HG03442 (cell line): ENCODE data around the gene EDNRA.

Experiments used
- ATAC-seq: cut with Tn5 transposase; IDR thresholded peaks from one replicate; pipeline ENCODE4 v1.9.1; 2021; ENCODE audit warnings: mild to moderate bottlenecking, moderate library complexity; ENCODE audit not compliant: unreplicated experiment

The EDNRA gene

DNA sequence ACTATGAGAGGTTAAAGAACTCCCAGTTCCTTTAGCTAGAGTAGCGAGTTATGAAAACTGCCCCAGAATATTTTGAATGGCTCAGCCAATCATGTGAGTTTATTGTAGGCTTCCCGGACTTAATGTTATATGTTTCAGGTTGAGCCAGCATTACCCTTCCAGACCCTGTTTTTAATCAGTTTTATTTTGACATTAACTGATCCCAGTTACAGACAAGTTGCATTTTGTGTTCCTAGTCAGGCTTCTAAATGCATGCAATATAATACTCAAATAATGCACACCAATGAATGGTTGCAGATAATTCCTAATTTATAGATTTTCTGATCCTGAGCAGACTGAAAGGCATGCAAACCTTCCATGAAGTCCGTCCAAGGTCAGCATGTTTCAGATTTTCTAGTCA, 57.8 kb downstream of the EDNRA start:
- no peak for ATAC-seq

DNA sequence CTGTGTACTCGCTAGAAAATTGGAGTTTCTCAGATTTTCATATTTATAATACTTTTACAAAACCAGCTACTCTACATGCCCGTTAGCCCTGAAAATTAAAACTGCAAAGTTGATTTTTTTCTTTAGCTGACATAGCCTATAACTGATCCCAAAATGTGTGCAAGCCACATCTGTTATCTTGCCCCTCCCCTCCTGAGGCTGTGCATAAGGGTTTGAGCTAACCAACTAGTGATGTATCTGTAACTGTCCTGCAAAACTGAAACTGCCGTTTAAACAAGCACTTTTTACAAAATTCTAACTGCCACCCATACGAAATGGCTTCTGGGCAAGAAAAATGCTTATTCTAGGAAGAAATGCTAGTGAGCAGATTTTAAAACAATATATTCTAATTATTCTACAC, 59.1 kb downstream of the EDNRA start:
- no peak for ATAC-seq

DNA sequence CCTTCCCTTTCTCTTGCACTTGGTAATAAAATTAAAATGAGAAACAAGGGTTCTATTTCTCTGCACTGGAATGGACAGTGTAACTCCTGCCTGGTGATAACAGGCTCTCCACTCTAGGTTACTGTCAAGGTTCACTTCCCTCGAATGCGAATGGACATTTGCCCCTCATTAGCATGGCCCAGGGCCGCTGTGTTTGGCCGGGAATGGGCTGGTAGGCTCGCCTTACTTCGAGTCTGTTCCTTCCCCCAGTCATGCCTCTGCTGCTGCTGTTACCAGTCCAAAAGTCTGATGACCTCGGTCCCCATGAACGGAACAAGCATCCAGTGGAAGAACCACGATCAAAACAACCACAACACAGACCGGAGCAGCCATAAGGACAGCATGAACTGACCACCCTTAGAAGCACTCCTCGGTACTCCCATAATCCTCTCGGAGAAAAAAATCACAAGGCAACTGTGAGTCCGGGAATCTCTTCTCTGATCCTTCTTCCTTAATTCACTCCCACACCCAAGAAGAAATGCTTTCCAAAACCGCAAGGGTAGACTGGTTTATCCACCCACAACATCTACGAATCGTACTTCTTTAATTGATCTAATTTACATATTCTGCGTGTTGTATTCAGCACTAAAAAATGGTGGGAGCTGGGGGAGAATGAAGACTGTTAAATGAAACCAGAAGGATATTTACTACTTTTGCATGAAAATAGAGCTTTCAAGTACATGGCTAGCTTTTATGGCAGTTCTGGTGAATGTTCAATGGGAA, 61.5 kb downstream of the EDNRA start:
- ATAC-seq, result no peak

DNA sequence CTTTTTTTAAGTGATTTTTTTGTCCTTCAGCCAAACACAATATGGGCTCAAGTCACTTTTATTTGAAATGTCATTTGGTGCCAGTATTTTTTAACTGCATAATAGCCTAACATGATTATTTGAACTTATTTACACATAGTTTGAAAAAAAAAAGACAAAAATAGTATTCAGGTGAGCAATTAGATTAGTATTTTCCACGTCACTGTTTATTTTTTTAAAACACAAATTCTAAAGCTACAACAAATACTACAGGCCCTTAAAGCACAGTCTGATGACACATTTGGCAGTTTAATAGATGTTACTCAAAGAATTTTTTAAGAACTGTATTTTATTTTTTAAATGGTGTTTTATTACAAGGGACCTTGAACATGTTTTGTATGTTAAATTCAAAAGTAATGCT, 62.1 kb downstream of the EDNRA start:
- no peak for ATAC-seq

DNA sequence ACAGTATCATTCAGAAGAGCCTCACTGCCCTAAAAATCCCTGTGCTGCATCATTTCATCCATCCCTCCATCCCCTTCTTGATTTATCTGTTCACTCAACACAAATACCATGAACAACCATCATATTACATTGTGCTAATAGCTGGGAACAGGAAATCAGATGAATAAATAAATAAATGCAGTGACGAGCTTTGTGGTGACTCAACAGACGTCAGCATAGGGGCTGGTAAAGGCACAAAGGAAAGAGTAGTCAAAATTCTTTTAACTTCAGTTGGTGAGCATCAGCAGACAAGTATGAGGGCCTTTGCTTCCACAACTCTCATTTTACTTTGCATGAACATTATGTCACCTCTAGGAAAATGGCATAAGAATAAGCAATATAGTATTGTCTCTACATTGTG, 65.5 kb downstream of the EDNRA start:
- ATAC-seq, result no peak

DNA sequence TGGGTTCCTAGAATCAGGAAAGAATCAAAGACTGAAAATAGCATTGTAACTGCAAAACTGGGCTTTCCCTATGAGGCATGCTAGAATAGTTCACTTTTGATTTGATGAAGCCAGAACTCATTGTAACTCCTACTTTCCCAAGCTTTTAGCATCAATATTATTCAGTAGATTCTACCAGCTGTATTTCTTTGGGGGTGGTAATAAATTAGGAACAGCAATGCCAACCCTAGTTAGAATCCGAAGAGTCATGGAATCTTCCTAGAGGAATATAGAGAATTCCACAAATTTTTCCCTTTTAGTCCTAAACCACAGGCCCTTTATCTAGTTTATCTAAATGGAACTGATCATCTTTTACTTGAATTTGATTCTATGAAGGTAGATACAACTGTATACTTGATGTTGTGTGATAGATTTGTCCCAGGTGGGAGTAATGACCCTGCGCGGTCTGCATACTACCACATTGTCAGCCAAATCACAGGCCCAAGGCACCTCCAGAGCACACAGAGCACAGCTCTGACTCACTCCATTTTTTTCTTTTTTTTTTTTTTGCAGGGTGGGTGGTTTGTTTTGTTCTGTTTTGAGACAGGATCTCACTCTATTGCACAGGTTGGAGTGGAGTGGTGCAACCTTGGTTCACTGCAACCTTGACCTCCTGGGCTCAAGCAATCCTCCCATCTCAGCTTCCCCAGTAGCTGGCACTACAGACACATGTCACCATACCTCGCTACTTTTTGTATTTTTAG, 66.6 kb downstream of the EDNRA start:
- peak; percentile 47 for ATAC-seq

DNA sequence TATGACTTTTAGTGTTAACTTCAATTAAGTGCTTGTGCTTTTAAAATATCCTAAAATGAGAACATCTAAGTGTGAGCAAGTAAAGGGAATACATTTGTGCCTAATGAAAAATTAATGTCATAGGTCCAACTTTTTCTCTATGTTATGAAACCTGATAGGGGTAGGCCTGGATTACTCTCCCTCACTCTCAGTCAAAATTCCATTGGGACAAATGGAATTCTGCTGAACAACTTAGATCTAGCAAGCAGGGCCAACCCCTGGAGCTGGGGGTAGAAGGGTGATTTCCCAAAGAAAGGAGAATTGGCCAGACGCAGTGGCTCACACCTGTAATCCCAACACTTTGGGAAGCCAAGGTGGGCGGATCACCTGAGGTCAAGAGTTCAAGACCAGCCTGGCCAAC, 67.4 kb downstream of the EDNRA start:
- ATAC-seq, result no peak

DNA sequence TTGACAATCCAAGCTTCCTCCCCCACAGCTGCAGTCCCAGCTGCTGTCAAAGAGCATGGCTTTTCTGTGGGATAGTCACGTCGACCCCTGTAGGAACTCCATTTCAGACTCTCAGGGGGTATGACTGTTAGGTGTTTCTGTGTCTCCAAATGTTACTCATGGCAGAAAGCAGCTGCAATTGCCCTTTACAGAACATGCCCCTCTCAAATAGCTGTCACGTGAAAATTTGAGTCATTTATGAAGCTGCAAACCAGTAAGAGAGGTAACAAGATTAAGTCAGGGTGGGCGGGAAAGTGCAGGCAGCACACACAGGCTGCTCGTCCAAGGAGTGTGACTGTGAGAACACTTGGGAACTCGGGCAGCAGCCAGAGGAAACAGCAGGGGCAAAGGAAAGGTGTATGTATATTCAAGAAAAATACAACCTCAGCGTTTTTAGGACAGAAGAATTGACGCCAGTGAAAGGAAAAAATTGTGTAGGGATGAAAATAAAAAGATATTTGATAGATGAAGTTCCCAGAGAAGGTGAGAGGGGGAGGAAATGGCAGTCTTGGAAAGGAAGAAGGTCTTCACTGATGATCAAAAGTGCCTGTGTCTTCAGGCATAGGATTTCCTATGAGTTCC, 69.8 kb downstream of the EDNRA start:
- ATAC-seq, result peak; percentile 84

DNA sequence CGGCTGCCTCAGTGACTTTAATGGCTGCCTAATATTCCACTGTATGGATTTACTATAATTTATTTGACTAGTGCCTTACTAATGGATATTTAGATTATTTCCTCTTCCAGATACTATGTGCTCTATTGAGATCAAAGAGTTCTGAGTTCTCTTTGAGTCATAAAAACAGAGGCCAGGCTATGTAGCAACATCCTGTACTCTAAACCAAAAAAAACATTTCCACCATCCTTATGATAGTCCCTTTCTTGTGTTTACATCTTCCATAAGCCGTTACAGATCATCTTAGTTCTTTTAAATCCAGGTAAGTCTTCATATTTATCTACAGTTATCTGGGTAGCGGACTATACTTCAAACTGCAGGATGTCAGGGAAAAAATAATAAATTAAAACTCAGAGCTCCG, 79.7 kb downstream of the EDNRA start:
- ATAC-seq, result no peak

DNA sequence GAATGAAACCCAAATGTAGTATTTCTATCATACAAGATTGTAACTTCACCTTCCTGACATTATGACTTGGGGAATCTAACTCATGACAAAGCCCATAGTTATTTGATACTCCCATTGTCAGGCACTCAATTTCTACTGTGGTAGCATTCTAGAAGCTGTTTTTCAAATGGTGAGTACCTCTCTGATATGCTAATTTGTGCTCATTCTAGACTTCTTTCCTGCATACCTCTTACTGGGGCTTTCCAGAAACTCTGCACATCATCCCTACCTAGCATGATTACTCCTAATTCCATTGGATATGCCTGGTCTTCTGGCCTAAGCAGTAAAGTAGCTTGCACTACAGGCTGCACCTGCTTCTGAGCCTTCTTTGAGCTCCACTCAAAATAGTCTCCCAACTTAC, 85.9 kb downstream of the EDNRA start:
- ATAC-seq, result no peak

DNA sequence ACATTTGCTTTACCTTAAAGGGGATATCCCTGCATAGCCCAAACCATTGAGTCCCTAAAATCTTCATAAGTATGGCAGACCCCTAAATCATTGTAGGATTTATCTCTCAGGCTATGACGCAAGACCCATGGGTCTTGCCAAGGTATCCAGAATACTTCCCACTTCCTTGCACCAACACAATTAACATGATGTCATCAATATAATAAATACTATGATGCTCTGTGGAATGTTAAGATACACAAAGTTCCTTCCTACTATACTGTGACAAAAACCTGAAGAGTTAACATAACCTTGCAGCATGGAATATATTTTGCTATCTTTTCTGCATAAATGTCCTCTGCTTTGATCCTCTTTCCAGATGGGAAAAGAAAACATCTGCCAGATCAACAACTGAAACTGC, 86.4 kb downstream of the EDNRA start:
- no peak for ATAC-seq

DNA sequence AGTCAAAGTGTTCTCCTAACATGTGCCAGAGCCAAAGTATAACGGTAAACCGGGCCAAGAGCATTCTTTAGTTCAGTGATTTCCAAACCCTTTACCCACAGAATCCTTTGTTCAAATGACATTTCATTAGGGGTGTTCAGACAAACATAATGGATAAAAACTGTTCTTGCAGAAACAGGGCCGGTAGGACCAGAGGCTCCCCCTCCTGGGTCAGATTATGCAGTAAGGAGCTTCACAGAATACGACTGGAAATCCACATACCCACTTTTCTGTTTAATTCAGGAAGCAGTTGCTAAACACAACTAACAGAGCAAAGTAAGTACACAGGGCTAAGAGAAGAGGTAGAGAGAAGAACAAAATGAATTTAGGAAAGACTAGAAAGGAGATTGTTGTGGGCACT, 89.7 kb downstream of the EDNRA start:
- no peak for ATAC-seq

DNA sequence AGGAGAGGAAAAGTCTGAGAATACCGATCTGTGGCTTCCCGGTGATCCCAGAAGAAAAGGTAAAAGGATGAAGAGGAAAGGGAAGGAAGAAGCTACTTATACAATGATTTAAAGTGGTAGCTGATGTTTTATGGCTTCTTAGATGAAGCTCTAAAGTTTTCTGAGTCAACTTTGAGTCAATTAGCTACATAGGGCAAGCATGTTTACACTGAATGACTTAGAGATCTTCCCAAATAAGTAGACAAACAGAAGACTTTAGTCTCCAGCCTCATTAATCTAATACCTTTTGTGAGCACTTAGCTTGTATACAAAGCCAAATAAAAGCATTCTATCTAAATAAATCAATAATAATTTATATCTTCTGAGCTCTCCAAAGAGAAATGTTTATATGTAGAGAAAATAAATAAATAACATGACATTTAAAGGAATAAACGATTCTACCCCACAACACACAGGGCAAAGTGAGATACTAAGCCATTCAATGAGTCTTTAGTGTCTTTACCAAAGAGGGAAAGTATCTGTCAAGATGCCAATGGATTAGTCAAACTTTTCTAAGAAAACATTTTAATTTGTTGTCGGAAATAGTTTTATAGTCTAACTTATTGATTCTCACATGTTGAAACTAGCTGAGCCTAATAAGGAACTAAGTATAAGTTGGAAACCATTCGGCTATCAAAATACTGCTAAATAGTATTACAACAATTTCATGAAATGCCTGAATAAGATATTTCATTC, 90.3 kb downstream of the EDNRA start:
- ATAC-seq, result no peak

DNA sequence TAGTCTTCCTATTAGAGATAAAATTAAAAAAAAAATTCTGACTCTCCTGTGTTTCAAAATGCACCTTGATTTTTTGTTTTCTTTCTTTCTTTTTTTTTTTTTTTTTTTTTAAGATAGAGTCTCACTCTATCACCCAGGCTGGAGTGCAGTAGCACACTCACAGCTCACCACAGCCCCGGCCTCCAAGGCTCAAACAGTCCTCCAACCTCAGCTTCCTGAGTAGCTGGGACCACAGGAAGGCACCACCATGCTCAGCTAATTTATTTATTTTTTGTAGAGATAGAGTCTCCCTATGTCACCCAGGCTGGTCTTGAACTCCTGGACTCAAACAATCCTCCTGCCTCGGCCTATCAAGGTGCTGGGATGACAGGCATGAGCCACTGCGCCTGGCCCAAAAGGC, 95.2 kb downstream of the EDNRA start:
- ATAC-seq, result no peak

DNA sequence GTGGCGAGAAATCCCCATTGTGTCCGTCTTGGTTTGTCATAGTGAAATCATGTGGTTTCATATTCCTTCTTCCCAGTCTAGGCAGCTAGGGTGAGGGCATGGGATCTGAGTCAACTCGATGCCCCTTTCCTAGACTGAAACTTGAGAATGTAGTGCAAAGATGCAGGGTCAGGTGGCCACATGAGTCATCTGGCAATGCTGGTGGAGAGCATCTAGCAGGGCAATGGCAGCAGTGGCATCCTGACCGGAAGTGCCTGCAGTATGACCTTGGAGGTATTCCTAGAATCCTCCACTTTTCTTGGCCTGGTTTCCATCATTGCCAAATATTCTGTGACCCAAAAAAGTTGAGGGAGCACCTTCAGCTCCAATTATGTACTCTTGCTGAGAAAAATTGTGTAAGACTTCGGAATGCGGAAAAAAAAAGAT, 97.2 kb downstream of the EDNRA start:
- ATAC-seq, result peak; percentile 44

DNA sequence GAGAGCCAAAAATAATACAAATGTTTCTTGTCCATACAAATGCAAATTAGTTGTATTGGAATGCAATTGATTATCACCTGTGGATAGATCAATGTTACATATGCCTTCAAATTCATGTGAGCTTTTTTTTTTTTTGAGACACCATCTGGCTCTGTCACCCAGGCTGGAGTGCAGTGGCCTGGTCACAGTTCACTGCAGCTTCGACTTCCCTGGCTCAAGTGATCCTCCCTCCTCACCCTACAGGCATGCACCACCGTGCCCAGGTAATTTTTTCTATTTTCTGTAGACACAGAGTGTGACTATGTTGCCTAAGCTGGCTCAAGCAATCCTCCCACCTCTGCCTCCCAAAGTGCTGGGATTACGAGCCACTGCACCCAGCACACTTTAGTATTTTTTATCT, 97.7 kb downstream of the EDNRA start:
- ATAC-seq, result no peak

DNA sequence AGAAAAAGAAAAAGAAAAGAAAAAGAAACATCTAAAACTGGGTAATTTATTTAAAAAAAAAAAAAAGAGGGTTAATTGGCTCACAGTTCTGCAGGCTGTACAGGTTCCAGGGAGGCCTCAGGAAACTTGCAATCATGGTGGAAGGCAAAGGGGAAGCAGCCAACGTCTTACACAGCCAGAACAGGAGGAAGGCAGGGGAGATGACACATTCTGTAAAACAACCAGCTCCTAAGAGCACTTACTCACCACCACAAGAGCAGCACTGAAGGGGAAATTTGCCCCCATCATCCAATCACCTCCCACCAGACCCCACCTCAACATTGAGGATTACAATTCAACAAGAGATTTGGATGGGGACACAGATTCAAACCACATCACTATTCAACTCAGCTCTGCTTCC, 99.5 kb downstream of the EDNRA start:
- no peak for ATAC-seq

DNA sequence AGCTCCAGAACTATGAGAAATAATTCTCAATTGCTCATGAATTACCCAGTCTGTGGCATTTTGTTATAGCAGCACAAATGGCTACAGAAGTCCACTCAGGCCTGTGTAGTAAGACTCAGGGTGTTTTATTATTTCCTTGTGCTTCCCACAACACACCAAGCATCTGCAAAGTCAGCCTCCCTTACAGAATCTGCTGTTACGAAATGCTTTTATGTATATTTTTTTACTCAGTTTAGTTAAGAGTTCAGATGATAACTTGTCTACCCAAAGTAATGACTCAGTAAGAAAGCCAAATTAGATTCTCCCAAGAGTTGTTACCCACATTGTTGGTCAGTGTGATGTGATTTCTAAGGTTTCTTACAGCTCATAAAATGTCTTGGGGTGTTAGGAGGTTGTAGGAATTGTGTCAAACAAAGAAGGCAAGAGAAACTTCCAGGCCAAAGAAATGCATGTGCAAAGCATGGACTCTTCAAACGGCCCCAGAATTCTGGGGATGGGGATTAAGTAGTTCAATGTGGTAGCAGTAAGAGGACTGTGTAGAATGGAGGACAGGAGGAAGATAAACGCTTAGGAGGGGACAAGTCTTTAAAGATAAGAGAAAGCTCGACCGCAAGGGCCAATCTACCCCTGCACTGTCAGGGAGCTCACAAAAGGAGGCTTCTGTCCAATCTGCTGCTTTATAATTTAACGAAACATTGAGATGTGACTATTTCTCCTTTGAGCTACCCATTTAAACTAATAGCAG, 100.9 kb downstream of the EDNRA start:
- ATAC-seq, result no peak

DNA sequence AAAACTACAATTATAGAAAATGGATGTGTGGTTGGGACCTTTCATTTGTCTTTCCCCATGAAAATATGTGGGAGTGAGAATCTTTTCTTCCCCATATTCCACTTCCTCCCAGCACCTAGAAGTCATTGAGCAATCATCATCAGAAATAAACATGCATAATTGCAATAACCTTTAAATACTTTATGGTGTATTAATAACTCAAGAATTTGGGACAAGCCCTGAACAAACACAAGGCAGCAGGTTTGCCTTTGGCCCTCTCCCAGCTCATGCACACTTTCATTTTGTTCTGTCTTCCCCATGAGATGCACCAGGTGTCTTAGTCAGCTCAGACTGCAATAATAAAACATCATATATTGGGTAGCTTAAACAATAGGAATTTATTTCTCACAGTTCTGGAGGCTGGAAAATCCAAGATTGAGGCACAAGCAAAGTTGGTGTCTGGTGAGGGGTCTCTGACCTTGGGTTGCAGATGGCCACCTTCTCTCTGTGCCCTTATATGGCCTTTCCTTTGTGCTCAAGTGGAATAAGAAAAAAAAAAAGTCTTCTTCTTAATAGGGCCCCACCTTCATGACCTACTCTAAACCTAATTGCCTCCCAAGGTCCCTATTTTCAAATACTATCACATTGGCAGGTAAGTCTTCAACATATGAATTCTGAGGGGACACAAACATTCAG, 101.6 kb downstream of the EDNRA start:
- no peak for ATAC-seq

DNA sequence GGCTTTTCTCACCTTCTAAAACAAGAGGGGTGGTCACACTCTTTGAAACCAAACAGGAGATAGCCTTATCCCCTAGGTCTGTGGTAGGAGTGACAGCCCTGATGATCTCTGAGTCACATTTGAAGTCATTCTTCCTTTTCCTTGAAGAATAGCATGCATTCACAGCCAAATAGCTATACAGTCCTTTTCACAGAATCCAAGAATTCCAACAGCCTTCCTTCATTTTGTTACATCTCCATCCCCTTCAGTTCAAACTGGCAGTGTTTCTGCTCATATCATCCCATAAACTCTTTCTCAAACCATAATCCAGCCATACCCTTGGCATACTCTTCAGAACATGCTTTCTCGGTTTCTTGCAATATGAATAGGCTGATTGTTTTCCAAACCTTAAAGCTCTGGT, 103.0 kb downstream of the EDNRA start:
- ATAC-seq, result no peak
